Measurements from ENCODE around the gene PCBP1. TPM values are rescaled to one million over a fixed set of nuclear protein-coding genes. Genes with fewer than 3 reads are reported as not detected.

Gene PCBP1
- total RNA-seq, 1 donor from 2014 or later = 17.1 TPM

- no peak for FAIRE-seq
- Histone ChIP-seq H3K27me3 (ENCODE audit: control insufficient read depth, insufficient read depth, low read length) (no peaks in the 10 kb centered on the region), H3K36me3 (ENCODE audit: control insufficient read depth, insufficient read depth, low read length) (no peaks in the 10 kb centered on the region), H3K4me3 (ENCODE audit: low read depth, low read length) (no peak overlapping the region)
- no peak for TF ChIP-seq CTCF (IDR thresholded peaks at IDR 0.05; ENCODE audit: insufficient read depth, low read length, severe bottlenecking)
- DNase-seq (ENCODE audit: low read depth) = no peak
Observed at GRCh38 chr2:70116936-70117552, 29.8 kb downstream of the PCBP1 start.

- FAIRE-seq = no peak
- Histone ChIP-seq H3K27me3 (ENCODE audit: control insufficient read depth, insufficient read depth, low read length) (no peaks in the 10 kb centered on the region), H3K36me3 (ENCODE audit: control insufficient read depth, insufficient read depth, low read length) (no peaks in the 10 kb centered on the region), H3K4me3 (ENCODE audit: low read depth, low read length) (no peak overlapping the region)
- TF ChIP-seq CTCF (IDR thresholded peaks at IDR 0.05; ENCODE audit: insufficient read depth, low read length, severe bottlenecking) = no peak
- DNase-seq (ENCODE audit: low read depth) = no peak
Observed at GRCh38 chr2:70118798-70119454, 31.6 kb downstream of the PCBP1 start.

GRCh38 chr2:70121627-70122372 is 34.5 kb downstream of the PCBP1 start:
- DNase-seq (ENCODE audit: low read depth) = no peak
- no peak overlapping the region for H3K4me3 ChIP-seq (ENCODE audit: low read depth, low read length)
- no peaks in the 10 kb centered on the region for H3K27me3 ChIP-seq (ENCODE audit: control insufficient read depth, insufficient read depth, low read length)
- FAIRE-seq = no peak
- H3K36me3 ChIP-seq (ENCODE audit: control insufficient read depth, insufficient read depth, low read length) = no peaks in the 10 kb centered on the region
- no peak for TF ChIP-seq CTCF (IDR thresholded peaks at IDR 0.05; ENCODE audit: insufficient read depth, low read length, severe bottlenecking)

GRCh38 chr2:70122470-70122869 is 35.2 kb downstream of the PCBP1 start:
- no peak for DNase-seq (ENCODE audit: low read depth)
- H3K4me3 ChIP-seq (ENCODE audit: low read depth, low read length) = no peak overlapping the region
- H3K36me3 ChIP-seq (ENCODE audit: control insufficient read depth, insufficient read depth, low read length) = no peaks in the 10 kb centered on the region
- no peak for FAIRE-seq
- H3K27me3 ChIP-seq (ENCODE audit: control insufficient read depth, insufficient read depth, low read length) = no peaks in the 10 kb centered on the region
- TF ChIP-seq CTCF (IDR thresholded peaks at IDR 0.05; ENCODE audit: insufficient read depth, low read length, severe bottlenecking) = no peak

GRCh38 chr2:70123051-70123828 is 36.0 kb downstream of the PCBP1 start:
- no peak for TF ChIP-seq CTCF (IDR thresholded peaks at IDR 0.05; ENCODE audit: insufficient read depth, low read length, severe bottlenecking)
- Histone ChIP-seq H3K4me3 (ENCODE audit: low read depth, low read length) (no peak overlapping the region), H3K36me3 (ENCODE audit: control insufficient read depth, insufficient read depth, low read length) (no peaks in the 10 kb centered on the region), H3K27me3 (ENCODE audit: control insufficient read depth, insufficient read depth, low read length) (no peaks in the 10 kb centered on the region)
- FAIRE-seq = no peak
- DNase-seq (ENCODE audit: low read depth) = no peak

Measured in bronchial epithelial cell (primary cell).